Measurements from ENCODE around the gene ZBP1.

DNA sequence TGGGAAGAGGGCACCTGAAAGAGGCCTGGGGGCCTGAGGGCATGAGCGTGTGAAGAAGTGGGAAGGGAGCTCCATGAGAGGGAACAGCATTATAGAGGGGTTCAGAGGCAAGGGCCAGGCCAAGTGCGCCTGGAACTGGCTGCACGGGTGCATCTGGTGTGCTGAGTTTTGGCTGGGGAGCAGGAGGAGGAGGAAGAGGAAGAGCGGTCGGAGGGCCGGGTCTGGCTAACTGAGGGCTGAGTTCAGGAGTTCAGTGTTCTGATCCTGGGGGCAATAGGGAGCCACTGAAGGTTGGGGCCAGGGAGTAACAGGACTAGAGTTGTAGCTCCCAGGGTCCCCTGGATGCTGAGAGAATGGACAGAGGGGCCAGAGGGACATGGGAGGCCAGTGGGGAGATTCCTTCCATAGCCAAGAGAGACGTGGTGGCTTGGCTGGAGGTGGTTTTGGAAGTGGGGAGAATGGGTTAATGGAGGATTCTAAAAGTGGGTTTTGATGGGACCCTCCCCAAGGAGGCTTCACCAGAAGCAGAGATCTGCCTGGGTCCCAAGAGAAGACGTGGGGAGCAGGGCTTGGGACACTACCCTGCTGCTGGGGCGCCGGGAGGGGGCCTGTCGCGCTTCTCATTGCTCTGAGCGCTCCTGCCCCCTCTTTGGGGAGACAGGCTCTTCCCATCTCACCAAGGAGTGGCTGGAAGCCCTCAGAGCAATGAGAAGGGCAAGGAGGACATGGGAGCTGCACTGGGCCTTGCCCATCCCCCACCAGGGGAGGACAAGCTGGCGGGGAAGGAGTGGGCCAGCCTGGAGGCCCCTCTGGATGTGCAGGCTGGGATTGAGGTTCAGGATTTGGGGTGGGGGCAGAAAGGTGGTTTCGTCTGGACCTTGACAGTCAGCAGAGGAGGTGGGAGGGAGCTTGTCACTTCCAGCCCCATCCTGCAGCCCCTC, 28.7 kb downstream of the ZBP1 start:
- TF ChIP-seq, protein P1, sequence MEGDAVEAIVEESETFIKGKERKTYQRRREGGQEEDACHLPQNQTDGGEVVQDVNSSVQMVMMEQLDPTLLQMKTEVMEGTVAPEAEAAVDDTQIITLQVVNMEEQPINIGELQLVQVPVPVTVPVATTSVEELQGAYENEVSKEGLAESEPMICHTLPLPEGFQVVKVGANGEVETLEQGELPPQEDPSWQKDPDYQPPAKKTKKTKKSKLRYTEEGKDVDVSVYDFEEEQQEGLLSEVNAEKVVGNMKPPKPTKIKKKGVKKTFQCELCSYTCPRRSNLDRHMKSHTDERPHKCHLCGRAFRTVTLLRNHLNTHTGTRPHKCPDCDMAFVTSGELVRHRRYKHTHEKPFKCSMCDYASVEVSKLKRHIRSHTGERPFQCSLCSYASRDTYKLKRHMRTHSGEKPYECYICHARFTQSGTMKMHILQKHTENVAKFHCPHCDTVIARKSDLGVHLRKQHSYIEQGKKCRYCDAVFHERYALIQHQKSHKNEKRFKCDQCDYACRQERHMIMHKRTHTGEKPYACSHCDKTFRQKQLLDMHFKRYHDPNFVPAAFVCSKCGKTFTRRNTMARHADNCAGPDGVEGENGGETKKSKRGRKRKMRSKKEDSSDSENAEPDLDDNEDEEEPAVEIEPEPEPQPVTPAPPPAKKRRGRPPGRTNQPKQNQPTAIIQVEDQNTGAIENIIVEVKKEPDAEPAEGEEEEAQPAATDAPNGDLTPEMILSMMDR (conservative IDR thresholded peaks at IDR 0.05; ENCODE audit: low read depth, low read length), result no peak
- no peak for TF ChIP-seq EZH2 (IDR thresholded peaks at IDR 0.05; ENCODE audit: low read length, unreplicated experiment)
